ENCODE results near the gene PHC2.

The PHC2 gene

DNA sequence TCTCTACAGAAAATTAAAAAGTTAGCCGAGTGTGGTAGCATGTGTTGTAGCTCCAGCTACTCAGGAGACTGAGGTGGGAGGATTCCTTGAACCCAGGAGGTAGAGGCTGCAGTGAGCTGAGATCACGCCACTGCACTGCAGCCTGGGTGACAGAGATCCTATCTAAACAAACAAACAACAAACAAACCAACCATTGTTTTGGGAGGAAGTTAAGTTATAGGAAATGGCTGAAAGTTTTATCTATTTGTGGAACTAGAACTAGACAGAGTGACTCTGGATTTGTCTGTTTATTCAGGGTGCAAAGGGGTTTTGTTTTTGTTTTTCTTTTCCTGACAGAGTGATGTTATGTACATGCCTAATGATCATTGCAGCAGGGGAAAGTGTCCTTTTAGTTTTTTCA is 143.6 kb downstream of the PHC2 start:
- DNase-seq: no peak

GRCh38 chr1:33286451-33287185 is 144.3 kb downstream of the PHC2 start:
- no peak for DNase-seq

- DNase-seq: no peak
Measured at GRCh38 chr1:33284049-33284448, 146.8 kb downstream of the PHC2 start.

DNA sequence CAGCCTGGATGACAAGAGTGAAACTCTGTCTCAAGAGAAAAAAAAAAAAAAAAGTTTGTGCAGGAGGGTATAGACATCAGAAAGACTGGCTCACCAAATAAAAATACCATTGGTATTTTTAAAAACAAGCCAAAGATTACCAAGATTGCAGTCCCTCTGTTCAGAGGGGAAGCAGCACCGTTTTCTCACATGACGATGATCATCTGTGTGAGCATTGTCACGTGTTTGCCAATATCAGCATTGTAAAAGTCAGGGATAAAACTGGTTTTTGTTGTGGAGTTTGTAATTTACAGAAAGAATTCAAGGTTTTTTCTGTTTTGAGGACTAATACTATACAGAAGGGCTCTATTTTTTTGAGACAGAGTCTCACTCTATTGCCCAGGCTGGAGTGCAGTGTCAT is 148.1 kb downstream of the PHC2 start:
- DNase-seq: no peak

DNA sequence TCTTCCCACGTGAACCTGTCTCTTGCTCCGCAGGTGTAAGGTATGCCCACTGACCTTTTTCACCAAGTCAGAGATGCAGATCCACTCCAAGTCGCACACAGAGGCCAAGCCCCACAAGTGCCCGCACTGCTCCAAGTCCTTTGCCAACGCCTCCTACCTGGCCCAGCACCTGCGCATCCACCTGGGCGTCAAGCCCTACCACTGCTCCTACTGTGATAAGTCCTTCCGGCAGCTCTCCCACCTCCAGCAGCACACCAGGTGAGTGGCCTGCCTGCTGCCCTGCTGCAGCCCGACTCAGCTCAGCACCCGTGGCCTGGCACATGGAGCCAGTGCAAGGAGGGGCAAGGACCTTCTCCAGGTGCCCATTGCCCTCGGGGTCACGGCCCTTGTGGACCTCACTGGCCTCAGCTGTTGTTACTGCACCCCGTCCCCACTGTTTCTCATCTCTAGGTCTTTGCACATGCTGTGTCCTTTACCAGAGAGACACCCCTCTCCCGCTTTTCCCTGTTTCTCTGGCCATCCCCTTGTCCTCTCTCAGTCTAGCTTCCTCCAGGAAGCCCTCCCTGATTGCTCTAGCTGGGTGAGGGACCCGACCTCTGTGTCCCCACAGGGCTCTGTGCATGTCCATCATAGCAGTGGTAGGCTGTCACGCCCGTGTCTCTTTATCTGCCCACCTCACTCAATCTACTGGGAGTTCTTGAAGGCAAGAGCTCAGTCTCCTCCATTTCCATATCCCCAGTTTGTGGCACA is 149.2 kb downstream of the PHC2 start:
- no peak for DNase-seq

- DNase-seq: no peak
Measured at GRCh38 chr1:33280091-33280661, 150.7 kb downstream of the PHC2 start.

- DNase-seq: no peak
Measured at GRCh38 chr1:33277488-33278084, 153.3 kb downstream of the PHC2 start.

DNA sequence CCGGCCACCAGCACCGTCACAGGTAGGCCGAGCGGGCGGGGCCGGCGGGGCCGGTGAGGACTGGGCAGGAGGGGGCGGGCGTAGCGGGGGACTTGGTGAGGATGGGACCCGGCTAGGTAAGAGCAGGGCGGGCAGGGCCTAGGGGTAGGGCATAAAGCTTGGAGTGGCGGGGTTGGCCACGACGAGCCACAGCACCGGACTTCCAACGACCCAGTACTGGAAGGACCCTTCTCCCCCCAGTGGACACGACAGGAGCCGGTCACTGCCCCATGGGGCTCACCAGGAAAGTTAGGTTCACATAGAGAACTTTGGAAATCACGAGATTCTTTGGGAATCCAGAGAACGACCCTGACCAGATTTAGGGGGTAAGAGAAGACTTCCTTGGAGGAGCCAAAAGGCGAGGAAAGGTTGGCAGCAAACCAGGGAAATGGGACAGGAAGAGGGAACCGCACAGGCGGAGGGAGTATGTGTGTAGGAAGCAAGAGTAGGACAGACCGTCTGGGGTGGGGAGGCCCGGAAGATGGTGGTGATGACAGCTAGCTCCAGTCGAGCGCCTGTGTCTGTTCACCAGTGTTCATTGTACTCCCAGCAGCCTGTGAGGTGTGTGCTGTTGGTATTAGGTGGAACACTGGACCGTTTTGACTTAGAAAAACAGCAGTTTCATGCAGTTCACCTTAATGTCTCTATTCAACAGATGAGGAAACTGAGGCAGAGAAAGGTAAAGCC is 154.2 kb downstream of the PHC2 start:
- DNase-seq: no peak

GRCh38 chr1:33275706-33276572 is 155.0 kb downstream of the PHC2 start:
- no peak for DNase-seq

DNA sequence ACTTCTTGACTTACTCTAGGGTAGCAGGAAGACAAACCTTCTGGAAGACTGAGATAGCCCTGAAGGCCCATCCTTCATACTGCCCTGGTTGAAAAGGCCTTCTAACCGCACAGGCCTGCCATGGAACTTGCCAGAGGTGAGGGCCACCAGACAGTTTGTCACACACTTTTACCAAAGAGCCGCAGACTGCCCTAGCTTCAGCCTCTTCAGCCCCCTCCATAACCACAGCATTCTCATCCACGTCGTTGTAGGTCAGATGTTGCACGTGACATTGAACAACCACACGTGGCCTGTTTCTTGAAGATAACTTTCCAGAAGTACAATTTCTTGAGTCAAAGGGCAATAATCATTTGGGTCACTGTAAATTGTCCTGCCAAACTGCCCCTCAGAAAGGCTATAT is 155.7 kb downstream of the PHC2 start:
- no peak for DNase-seq

DNA sequence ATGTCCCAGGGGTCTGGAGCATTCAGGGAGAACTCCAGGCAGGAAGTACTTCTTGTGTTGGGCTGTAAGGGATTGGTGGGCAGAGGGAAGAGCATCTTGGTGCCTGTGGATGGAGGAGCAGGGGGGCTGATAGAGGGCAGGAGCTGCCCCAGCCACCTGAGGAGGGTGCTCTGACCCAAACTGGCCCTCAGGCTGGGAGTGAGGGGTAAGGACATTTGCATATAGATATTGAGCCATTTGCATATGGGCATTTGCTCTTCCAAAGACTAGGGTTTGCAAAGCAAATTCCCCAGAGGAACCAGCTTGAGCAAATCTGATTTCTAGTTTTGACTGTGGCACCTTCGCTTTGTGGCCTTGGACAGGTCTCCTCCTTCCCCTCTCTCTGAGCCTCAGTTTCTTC is 156.4 kb downstream of the PHC2 start:
- DNase-seq: no peak

- no peak for DNase-seq
Measured at GRCh38 chr1:33273961-33274371, 156.9 kb downstream of the PHC2 start.

Data from DMS79 (cell line).